Immature natural killer cell (primary cell): ENCODE results near the gene LSM4. TPM values are rescaled to one million over a fixed set of nuclear protein-coding genes. Genes with fewer than 3 reads are reported as not detected.
A peak's percentile ranks its signal among the peaks of the same experiment; 100 is the strongest.
"Not testable (repeated sequence)": the region's sequence is repeated elsewhere in the genome, so short reads cannot be mapped to it uniquely, and the experiment has no call there.

ENCODE experiments used
- DNase-seq, 3 donors: peaks; one replicate each; pipeline ENCODE4 v3.0.0; 2022; ENCODE audit warnings: mixed read lengths in 1 of 3
- H3K27ac Mint-ChIP-seq, 6 donors: one replicate each; pipeline ENCODE4 v1.8.0; 2020; ENCODE audit warnings: mixed read lengths in 6 of 6, mild to moderate bottlenecking in 5 of 6, inconsistent platforms in 4 of 6, moderate library complexity in 3 of 6
- H3K27me3 Mint-ChIP-seq, 3 donors: one replicate each; pipeline ENCODE4 v1.8.0; 2020 to 2021; ENCODE audit warnings: low read depth in 3 of 3, mild to moderate bottlenecking in 3 of 3, mixed read lengths in 3 of 3, moderate library complexity in 3 of 3, inconsistent platforms in 1 of 3
- H3K36me3 Mint-ChIP-seq, 3 donors: one replicate each; pipeline ENCODE4 v1.8.0; 2020; ENCODE audit warnings: mixed read lengths in 3 of 3, inconsistent platforms in 2 of 3, mild to moderate bottlenecking in 2 of 3
- H3K4me1 Mint-ChIP-seq, 2 donors: one replicate each; pipeline ENCODE4 v1.8.0; 2020; ENCODE audit warnings: inconsistent platforms in 2 of 2, mild to moderate bottlenecking in 2 of 2, mixed read lengths in 2 of 2, moderate library complexity in 1 of 2
- H3K4me3 Mint-ChIP-seq, 5 donors: one replicate each; pipeline ENCODE4 v1.8.0; 2020; ENCODE audit warnings: mild to moderate bottlenecking in 5 of 5, mixed read lengths in 5 of 5, inconsistent platforms in 3 of 5, moderate library complexity in 3 of 5
- H3K9me3 Mint-ChIP-seq, 6 donors: one replicate each; pipeline ENCODE4 v1.8.0; 2020; ENCODE audit warnings: mild to moderate bottlenecking in 6 of 6, mixed read lengths in 6 of 6, inconsistent platforms in 4 of 6, moderate library complexity in 3 of 6
- polyA plus RNA-seq, 3 donors: library from polyadenylated mRNA; unstranded; fragments of 300-500 nt; fragmentation: Illumina TruSeq; gene quantifications; one replicate each; pipeline ENCODE4 v1.2.3, GENCODE V29; 2021

Gene LSM4
- polyA plus RNA-seq, result 100 to 1,000 TPM; 128 to 189 (median 178) TPM

DNA sequence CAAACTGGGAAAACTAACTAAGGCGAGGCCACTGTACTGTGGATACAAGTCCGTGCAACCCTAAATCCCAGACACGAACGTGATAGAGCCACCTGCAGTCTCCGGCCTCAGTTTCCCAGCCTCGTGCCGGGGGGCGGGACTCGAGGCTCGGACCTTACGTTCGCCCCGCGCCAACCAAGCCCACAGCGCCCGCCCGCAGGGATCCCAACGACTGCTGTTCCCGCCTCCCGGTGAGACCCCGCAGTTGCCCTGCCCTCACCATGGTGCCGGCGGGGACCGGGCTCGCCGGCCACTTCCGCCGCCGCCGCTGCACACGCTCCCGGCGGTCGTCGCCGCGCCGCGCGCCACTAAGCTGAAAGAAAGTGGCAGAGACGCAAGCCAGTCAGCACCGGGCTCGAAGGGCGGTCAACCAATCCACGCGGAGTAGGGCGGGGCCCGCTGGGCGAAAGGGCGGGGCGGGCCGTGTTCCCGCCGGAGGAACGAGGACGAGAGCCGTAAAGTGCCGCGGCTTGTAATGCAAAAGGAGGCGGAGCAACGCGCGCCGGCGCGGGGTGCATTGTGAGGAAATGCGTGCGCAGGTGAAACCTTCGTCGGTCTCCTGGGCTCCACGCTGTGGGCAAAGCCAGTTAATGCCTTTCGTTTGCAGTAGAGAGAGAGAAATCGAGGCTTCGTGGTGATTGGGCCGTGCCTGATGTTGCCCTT is at the start of gene LSM4:
Gene LSM4 (minus strand): TSS at position 318 of the 702 bp plus-strand sequence. CDS start 56 bp downstream, at position 262.
- peak; percentile 99 for DNase-seq
- peaks cover 53 to 58% of the 10 kb centered on the region in 2 donors for H3K4me1 Mint-ChIP-seq
- H3K4me3 Mint-ChIP-seq, result peak within 1 kb of the TSS; percentile 85 to 92 (median 89)
- H3K27me3 Mint-ChIP-seq, result peaks cover 0 to 9% (median 0%) of the 10 kb centered on the region in 3 donors
- peak within 1 kb of the TSS; percentile 96 to 99 (median 98) for H3K27ac Mint-ChIP-seq
- H3K9me3 Mint-ChIP-seq, result no peaks in the 10 kb centered on the region
- H3K36me3 Mint-ChIP-seq, result no peaks in the 10 kb centered on the region

- Mint-ChIP-seq H3K9me3 (no peaks in the 10 kb centered on the region), H3K27me3 (peaks cover 0 to 2% (median 0%) of the 10 kb centered on the region in 3 donors), H3K4me1 (peaks cover 5 to 16% of the 10 kb centered on the region in 2 donors), H3K4me3 (no peak overlapping the region), H3K27ac (no peak overlapping the region), H3K36me3 (peaks cover 0 to 15% (median 10%) of the 10 kb centered on the region in 3 donors)
- DNase-seq, result no peak
These were observed 45.8 kb upstream of the LSM4 start for GRCh38 chr19:18368504-18369222.

DNA sequence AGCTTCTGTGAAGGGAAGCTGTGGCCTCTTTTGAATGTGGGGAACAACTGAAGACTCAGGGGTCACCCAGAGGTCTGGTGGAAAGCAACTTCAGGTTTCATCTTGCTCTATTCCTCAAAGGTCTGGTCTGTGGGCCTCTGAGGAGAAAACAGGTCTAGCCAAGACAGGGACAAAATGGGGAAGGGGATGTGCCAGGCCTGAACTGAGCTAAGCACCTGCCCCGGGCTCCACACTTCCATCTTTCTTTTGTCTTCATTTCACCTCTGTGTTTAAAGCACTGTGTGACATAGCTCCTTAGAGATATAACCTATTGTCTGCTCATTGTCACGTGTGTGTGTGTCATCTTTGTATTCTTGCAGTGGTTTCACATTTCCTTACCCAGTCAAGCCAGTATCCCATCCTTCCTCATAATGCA is 43.2 kb upstream of the LSM4 start:
- H3K9me3 Mint-ChIP-seq, result no peaks in the 10 kb centered on the region
- peaks cover 7 to 30% (median 19%) of the 10 kb centered on the region in 3 donors for H3K36me3 Mint-ChIP-seq
- H3K4me1 Mint-ChIP-seq, result peaks cover 0 to 4% of the 10 kb centered on the region in 2 donors
- no peak for DNase-seq
- H3K27me3 Mint-ChIP-seq, result peaks cover 0 to 2% (median 2%) of the 10 kb centered on the region in 3 donors
- no peak overlapping the region for H3K4me3 Mint-ChIP-seq
- H3K27ac Mint-ChIP-seq, result no peak overlapping the region

GRCh38 chr19:18364826-18365528 is 42.1 kb upstream of the LSM4 start:
- H3K4me1 Mint-ChIP-seq, result peaks cover 0 to 4% of the 10 kb centered on the region in 2 donors
- no peak for DNase-seq
- H3K4me3 Mint-ChIP-seq, result no peak overlapping the region
- H3K9me3 Mint-ChIP-seq, result no peaks in the 10 kb centered on the region
- H3K27ac Mint-ChIP-seq, result peak overlapping the region in 1 of 6 donors; percentile 22
- H3K27me3 Mint-ChIP-seq, result peaks cover 0 to 2% (median 2%) of the 10 kb centered on the region in 3 donors
- H3K36me3 Mint-ChIP-seq, result peaks cover 8 to 31% (median 21%) of the 10 kb centered on the region in 3 donors

- peaks cover 13 to 37% (median 27%) of the 10 kb centered on the region in 3 donors for H3K36me3 Mint-ChIP-seq
- H3K9me3 Mint-ChIP-seq, H3K4me1 Mint-ChIP-seq, H3K4me3 Mint-ChIP-seq, DNase-seq, H3K27ac Mint-ChIP-seq, H3K27me3 Mint-ChIP-seq: not testable (repeated sequence)
These were observed 41.5 kb upstream of the LSM4 start for GRCh38 chr19:18364277-18364825.

- H3K27me3 Mint-ChIP-seq, result peaks cover 0 to 2% (median 2%) of the 10 kb centered on the region in 3 donors
- peaks cover 17 to 40% (median 31%) of the 10 kb centered on the region in 3 donors for H3K36me3 Mint-ChIP-seq
- H3K27ac Mint-ChIP-seq, result no peak overlapping the region
These were observed 40.9 kb upstream of the LSM4 start for GRCh38 chr19:18363787-18364186.

DNA sequence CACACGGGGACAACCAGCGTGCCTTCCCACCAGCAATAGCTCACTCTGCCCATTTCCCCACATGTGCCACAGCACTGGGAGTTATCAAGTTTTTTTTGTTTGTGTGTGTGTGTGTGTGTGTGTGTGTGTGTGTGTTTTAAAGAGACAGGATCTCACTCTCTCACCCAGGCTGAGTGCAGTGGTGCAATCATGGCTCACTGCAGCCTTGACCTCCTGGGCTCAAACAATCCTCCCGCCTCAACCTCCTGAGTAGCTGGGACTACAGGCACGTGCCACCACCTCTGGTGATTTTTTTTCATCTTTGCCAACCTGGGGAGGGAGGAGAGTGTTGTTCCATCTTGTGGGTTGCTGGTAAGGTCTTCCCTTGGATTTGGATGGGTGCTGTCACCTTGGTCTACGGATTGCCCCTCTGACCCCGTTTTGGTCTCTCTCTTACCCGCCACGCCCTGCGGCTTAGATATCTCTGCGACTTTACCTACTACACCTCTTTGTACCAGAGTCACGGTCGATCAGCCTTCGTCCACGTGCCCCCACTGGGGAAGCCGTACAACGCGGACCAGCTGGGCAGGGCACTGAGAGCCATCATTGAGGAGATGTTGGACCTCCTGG is 40.2 kb upstream of the LSM4 start:
- Mint-ChIP-seq H3K27me3 (peaks cover 0 to 2% (median 2%) of the 10 kb centered on the region in 3 donors), H3K9me3 (no peaks in the 10 kb centered on the region), H3K4me3 (no peak overlapping the region), H3K4me1 (peaks cover 0 to 4% of the 10 kb centered on the region in 2 donors), H3K27ac (peak overlapping the region in 1 of 6 donors; percentile 23), H3K36me3 (peaks cover 17 to 44% (median 31%) of the 10 kb centered on the region in 3 donors)
- no peak for DNase-seq

More at GRCh38 chr19:18363787-18364186, 40.9 kb upstream of the LSM4 start:
- H3K4me3 Mint-ChIP-seq, result no peak overlapping the region
- peaks cover 0 to 4% of the 10 kb centered on the region in 2 donors for H3K4me1 Mint-ChIP-seq
- no peaks in the 10 kb centered on the region for H3K9me3 Mint-ChIP-seq
- DNase-seq, result no peak

DNA sequence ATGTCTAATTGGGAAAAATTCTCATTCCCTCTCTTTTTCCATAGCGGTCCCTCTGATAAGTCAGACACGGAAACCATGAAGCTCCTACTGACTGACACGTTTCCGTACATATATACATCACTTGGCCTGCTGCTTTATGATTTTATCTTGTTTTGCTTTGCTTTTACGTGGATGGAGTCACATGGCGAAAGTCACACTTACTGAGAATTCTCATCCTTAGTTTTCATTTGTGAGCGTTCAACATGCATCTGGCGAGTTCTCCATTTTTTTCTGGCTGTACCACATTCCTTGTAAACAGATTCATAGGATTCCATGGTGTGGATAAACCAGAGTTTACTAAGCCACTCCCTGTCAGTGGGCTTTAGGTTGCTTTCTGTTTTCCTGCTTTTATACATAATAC is 38.8 kb upstream of the LSM4 start:
- peaks cover 22 to 55% (median 42%) of the 10 kb centered on the region in 3 donors for H3K36me3 Mint-ChIP-seq

GRCh38 chr19:18357041-18357440 is 34.2 kb upstream of the LSM4 start:
- H3K27ac Mint-ChIP-seq, result no peak overlapping the region
- peaks cover 0 to 2% (median 0%) of the 10 kb centered on the region in 3 donors for H3K27me3 Mint-ChIP-seq
- no peaks in the 10 kb centered on the region for H3K9me3 Mint-ChIP-seq
- DNase-seq, result no peak
- no peak overlapping the region for H3K4me3 Mint-ChIP-seq
- H3K4me1 Mint-ChIP-seq, result no peaks in the 10 kb centered on the region
- peaks cover 22 to 38% (median 37%) of the 10 kb centered on the region in 3 donors for H3K36me3 Mint-ChIP-seq

More for the DNA sequence above, 38.8 kb upstream of the LSM4 start:
- Mint-ChIP-seq H3K4me3 (no peak overlapping the region), H3K27ac (no peak overlapping the region), H3K4me1 (peaks cover 0 to 4% of the 10 kb centered on the region in 2 donors), H3K27me3 (peaks cover 0 to 2% (median 2%) of the 10 kb centered on the region in 3 donors), H3K9me3 (no peaks in the 10 kb centered on the region)
- DNase-seq, result no peak

- H3K4me3 Mint-ChIP-seq, H3K27me3 Mint-ChIP-seq, H3K9me3 Mint-ChIP-seq, H3K27ac Mint-ChIP-seq, DNase-seq, H3K4me1 Mint-ChIP-seq: not testable (repeated sequence)
- peaks cover 20 to 33% (median 33%) of the 10 kb centered on the region in 3 donors for H3K36me3 Mint-ChIP-seq
These were observed 31.9 kb upstream of the LSM4 start for GRCh38 chr19:18354743-18355142.

DNA sequence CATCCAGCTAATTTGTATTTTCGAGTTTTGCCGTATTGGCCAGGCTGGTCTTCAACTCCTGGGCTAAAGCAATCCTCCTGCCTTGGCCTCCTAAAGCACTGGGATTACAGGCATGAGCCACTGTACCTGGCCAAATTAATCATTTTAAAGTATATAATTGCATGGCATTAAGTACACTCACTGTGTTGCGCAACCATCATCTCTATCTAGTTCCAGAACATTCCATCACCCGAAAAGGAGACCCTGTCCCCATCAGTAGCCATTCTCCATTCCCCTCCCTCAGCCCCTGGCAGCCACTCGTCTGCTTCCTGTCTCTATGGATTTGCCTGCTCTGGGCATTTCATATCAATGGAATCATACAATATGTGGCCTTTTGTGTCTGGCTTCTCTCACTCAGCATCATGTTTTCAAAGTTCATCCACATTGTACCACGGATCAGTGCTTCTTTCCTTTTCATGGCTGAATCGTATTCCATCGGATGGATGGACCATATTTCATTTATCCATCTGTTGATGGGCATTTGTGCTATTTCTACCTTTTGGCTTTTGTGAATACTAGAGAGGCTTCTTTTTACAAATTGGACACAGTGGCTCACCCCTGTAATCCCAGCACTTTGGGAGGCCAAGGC is 30.6 kb upstream of the LSM4 start:
- no peak overlapping the region for H3K4me3 Mint-ChIP-seq
- H3K9me3 Mint-ChIP-seq, result no peaks in the 10 kb centered on the region
- H3K36me3 Mint-ChIP-seq, result peaks cover 13 to 30% (median 25%) of the 10 kb centered on the region in 3 donors
- H3K27me3 Mint-ChIP-seq, result no peaks in the 10 kb centered on the region
- peaks cover 6 to 7% of the 10 kb centered on the region in 2 donors for H3K4me1 Mint-ChIP-seq
- no peak for DNase-seq
- H3K27ac Mint-ChIP-seq, result peak overlapping the region in 2 of 6 donors; percentile 6 to 9

- H3K27me3 Mint-ChIP-seq, result peaks cover 0 to 2% (median 0%) of the 10 kb centered on the region in 3 donors
- peaks cover 12 to 25% (median 14%) of the 10 kb centered on the region in 3 donors for H3K36me3 Mint-ChIP-seq
- no peak for DNase-seq
- no peak overlapping the region for H3K4me3 Mint-ChIP-seq
- H3K4me1 Mint-ChIP-seq, result peaks cover 8 to 11% of the 10 kb centered on the region in 2 donors
- H3K9me3 Mint-ChIP-seq, result no peaks in the 10 kb centered on the region
- H3K27ac Mint-ChIP-seq, result no peak overlapping the region
These were observed 28.7 kb upstream of the LSM4 start for GRCh38 chr19:18351544-18351943.
